Measurements from ENCODE around the gene LAPTM5. TPM values are rescaled to one million over a fixed set of nuclear protein-coding genes. Genes with fewer than 3 reads are reported as not detected.
A peak's percentile ranks its signal among the peaks of the same experiment; 100 is the strongest.

Gene LAPTM5
- total RNA-seq, result 10 to 100 TPM in 3 of 6 donors, 1 to 10 TPM in 3; 3.7 to 80.5 (median 15.2) TPM
- 10 to 100 TPM in 1 of 2 donors, 1 to 10 TPM in 1; 8.6 to 12.5 TPM for polyA plus RNA-seq

GRCh38 chr1:30757352-30758120, at the start of gene LAPTM5:
Gene LAPTM5 (minus strand): TSS chr1:30757774. CDS start chr1:30757745, 29 bp downstream.
- Histone ChIP-seq H3K27me3 (no peaks in the 10 kb centered on the region), H3K27ac (peak within 1 kb of the TSS in 2 of 4 donors; percentile 64 to 65), H3K4me3 (peak within 1 kb of the TSS in 2 of 4 donors; percentile 1 to 33), H3K4me1 (no peaks in the 10 kb centered on the region), H3K9me3 (no peaks in the 10 kb centered on the region), H3K36me3 (no peaks in the 10 kb centered on the region)
- no peak for FAIRE-seq
- intact Hi-C loops (cut with DNase I), result no loop called here
- TF ChIP-seq CTCF (IDR thresholded peaks at IDR 0.05), result no peak
- WGBS, 2 donors, result 59 to 61% methylated on average over 21 of the region's 21 CpGs
- peak in 1 of 6 donors; percentile 60 for DNase-seq
- ATAC-seq, result peak in 3 of 4 donors; percentile 50 to 71 (median 68)

- no peaks in the 10 kb centered on the region for H3K4me1 ChIP-seq
- ATAC-seq (peak in 1 of 4 donors; percentile 13), FAIRE-seq (no peak), DNase-seq (no peak)
- no peak overlapping the region for H3K27ac ChIP-seq
- H3K4me3 ChIP-seq, result no peak overlapping the region
- H3K9me3 ChIP-seq, result no peaks in the 10 kb centered on the region
- H3K27me3 ChIP-seq, result no peaks in the 10 kb centered on the region
- 58 to 69% methylated on average over 18 to 24 of the region's 24 CpGs for WGBS, 2 donors
- intact Hi-C loops (cut with DNase I), result loop anchor here in 1 of 3 donors (10.0 kb wide), 1 partner anchor 108 kb away; no protein-coding TSS in a partner anchor
- H3K36me3 ChIP-seq, result no peaks in the 10 kb centered on the region
- no peak for TF ChIP-seq CTCF (IDR thresholded peaks at IDR 0.05)
These were observed 49.1 kb upstream of the LAPTM5 start for GRCh38 chr1:30806381-30807317.

GRCh38 chr1:30805304-30806003, 47.9 kb upstream of the LAPTM5 start:
- 50 to 52% methylated on average over 11 of the region's 11 CpGs for WGBS, 2 donors
- intact Hi-C loops (cut with DNase I), result loop anchor here in 2 of 3 donors (2.0 to 10.0 kb wide), 2 partner anchors 105 to 109 kb away; no protein-coding TSS in a partner anchor
- ATAC-seq, result peak in 1 of 4 donors; percentile 11

More at GRCh38 chr1:30805304-30806003, 47.9 kb upstream of the LAPTM5 start:
- DNase-seq (no peak), FAIRE-seq (no peak)
- Histone ChIP-seq H3K4me1 (no peaks in the 10 kb centered on the region), H3K36me3 (no peaks in the 10 kb centered on the region), H3K4me3 (no peak overlapping the region), H3K27ac (no peak overlapping the region), H3K9me3 (no peaks in the 10 kb centered on the region), H3K27me3 (no peaks in the 10 kb centered on the region)
- no peak for TF ChIP-seq CTCF (IDR thresholded peaks at IDR 0.05)
